Effector CD8-positive, alpha-beta T cell (primary cell): ENCODE data around the gene NEGR1.

Experiments
- DNase-seq: peaks from one replicate; lab custom pipeline; 2025; lab: John Stamatoyannopoulos, UW

NEGR1 gene

DNA sequence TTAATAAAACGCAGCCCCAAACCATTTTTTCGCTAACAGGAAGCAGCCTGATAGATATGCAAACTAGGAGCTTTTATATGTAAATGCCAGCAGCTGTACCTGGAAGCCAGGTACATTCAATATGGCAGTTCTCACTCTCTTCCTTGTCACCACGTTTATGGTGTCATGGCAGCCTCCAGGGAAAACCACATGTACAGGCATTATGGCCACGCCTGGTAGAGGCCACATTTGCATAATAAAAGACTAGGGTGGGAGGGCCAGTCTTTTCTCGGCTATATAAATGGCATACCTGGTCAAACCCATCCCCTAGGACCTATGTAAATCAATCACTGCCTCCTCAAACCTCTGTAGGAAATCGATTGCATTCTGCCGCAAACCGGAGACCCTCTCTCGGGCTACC lies 247.5 kb downstream of the NEGR1 start:
- no peak for DNase-seq

DNA sequence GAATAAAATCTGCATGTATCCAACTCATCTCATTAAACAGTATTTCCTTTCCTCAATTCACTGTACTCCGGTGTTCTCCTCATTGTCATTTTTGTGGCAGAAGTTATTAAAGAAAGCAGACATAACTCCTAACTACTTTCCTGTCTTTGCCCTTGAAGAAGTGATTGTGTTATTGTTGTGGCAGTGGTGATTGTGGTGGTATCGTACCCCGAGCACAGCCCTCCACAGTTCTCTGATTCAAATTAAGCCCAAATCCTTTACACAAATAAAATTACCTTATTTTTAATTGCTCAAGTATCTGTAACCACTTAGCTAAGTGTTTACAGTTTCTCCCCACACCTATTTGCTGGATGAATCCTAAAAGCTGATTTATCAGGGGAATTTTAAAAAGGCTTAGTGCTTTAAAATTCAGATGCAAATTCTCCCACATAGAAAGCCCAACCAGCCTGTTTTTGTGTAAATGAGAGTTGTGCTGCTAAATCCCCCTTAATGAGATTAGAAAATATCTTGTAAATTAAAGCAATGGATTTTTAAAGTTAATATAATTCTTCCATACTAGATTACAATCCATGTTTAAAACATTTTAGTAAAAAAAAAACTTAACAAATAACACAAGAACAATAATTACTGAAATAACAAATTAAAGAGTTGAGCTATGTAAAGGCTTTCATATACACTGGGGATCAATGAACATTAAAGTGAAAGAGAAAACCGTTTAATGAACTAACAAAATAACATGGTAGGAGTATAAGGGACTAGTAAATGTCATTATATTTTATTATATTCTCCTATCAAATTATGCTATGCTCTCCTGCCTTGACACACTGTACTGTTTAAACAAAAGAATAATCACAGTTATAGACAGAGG lies 259.0 kb downstream of the NEGR1 start:
- no peak for DNase-seq

DNA sequence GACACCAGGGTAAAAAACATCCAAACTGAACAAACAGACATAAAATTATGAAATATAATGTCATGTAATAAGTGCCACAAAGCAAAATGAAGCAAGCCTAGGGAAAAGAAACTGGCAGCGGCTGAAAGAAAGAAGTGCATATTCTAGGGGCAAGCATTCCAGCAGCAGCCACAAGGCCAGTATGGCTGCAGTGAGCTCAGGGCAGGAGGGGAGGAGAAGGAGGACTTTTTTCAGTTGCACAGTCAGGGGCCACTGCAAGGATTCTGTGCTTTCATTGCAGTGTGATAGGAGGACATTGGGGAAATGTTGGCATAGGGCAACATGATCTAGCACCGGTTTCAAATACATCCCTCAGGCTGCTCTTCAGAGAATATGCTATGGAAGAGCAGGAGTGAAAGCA lies 263.8 kb downstream of the NEGR1 start:
- DNase-seq = no peak

DNA sequence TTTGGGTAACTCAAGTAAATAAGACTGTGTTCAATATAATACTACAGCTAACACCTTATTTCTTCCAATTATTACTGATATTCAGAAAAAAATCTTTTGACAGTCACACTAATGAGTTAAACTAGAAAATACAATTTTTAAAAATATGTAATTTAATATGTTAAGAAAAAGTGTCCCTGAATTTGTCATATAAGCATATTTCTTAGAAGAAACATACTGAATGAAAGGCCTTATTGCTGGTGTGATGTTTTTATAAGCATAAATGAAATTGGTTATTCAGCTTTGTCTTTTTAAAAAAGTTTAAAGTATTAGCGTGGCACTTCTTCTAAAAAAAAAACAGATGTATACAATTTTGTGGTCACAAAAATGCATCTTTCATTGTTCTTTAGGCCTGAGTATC lies 267.3 kb downstream of the NEGR1 start:
- no peak for DNase-seq

DNA sequence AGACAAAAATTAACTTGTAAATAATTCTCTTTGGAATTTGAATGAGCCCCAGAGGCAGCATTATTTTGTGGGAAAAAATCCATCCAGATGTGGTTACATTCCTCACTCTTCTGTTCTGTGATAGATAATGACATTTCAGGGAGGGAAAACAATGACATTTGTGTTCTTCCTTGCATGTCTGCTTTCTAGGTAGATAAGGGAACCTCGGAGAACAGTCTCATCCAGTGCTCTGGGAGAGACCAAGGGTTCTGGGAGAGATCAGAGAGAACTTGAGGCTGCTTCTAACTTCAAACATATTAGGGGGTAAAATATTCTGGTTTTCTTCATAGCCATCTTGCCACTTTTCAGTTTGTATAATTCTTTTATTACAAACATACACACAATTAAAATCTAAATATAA lies 269.2 kb downstream of the NEGR1 start:
- DNase-seq = no peak

DNA sequence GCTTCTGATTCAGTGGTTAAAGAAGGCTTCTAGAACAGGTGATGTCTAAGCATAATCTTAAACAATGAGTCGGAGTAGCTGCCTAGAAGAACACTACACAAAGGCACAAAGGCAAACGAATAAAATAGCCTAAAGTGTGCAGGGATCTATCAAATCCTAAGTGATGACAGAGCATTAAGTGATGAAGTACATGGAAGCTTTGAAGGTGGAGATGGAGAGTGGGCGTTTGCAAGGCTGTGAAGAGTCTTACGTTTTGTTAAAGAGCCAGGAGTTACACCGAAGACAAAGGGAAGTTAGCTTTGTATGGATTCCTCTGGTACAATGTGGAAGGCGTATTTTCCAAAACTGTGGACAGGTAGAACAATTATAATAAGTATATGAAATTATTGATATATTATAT lies 270.6 kb downstream of the NEGR1 start:
- no peak for DNase-seq

DNA sequence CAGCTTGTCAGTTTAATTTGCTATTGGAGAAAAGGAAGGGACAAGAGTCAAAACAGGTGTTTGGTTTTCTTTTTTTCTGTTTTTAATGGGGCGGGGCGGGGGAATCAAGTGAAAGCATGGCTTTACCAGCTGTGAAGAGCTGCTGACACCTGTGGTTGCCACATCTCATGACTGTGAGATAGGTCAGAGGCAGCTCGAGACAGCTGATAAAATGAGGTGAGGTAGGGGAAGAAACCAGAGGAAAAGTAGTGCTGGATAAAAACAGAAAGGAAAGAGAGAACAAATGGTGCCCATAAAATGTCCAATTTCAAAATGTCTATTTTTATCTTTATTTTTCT lies 272.3 kb downstream of the NEGR1 start:
- no peak for DNase-seq

DNA sequence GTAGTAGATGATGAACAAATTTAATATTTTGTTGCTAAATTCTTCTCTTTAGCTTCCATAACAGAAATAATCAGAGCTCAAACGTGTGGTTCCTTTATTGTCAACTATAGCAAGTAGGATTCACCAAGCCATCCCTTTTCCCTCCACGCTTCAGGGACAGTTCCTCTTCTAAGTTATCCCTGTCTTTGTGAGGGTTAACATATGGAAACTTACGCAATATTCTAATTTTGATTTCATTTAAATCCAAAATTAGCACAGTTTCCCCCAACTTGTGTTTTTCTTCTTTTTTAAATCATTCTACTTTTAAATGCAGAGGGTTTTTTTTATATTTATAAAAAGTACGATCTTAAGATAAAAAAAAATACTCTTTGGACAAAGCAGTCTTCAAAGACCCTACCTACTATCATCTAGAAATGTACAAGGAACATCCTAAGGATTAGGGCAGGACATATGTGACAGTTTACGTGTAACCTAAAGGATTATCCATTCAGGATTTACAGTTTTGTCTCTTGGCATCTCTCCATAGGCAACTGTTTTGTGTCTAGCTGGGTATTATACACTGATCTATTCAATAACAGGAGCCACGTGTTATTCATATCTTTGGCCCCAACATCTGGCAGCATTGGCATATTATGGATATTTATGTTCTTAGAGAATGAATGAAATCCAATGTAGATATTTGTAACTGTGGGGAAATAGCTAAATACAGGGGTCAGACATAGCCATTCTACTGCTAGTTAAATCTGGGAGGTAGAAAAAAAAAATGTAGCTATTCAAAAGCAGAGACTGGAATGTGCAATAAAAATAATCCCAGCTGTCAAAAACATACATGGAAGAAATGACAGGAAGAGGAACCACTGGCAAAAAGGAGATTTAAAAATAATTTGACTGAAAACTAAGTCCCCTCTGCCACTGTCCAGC lies 272.9 kb downstream of the NEGR1 start:
- DNase-seq = no peak

DNA sequence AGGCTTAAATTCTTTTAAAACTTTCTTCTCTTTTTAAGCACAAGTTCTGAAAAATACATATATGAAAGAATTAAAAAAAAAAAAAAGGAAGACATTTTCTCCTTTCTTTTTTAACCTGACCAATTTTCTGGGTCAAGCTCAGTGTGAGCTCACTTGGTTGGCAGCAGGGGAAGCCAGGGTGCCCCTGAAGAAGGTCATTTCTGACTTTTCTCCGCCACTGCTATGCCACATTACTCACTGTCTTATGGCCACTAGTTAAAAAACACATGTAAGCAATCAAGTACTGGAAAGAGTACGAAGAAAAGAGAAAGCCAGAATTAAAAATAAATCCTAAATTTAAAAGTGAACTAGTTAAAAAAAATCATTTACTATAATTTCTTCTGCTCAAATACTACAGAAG lies 275.0 kb downstream of the NEGR1 start:
- DNase-seq = no peak

DNA sequence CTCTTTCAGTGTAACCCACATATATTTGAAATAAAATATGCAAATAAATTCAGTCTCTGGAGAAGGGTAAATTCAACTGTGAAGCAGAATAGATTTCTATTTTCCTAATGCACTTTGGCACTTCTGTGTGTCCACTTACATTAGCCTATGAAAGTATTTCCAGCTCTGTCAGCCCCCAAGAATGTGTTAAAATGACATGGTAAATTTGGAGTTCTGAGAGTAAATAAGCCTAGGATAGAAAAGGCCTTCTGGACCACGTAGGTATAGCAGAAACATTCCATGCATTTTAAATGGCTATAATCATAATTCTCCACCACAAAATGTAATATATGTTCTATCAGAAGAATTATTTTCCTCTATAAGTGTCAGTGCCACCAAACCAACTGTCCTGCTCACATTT lies 276.2 kb downstream of the NEGR1 start:
- DNase-seq = no peak

DNA sequence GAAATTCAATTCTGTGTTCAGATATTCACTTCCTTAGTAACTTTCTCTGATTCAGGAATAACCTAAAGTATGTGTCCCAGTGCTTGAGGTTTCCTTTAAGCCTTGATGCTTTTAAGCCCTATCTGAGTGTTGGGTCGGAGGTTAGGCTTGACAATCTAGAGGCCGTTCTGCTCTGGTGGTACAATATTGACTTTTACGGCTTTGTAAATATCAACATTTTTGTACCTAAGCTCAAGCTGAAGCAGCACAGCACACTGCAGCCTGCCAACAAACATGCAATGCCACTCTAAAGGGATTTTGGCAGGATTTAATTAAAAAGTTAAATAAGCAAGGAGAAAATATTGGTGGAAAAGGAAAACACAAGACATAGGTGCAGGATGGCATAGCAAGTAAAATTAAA lies 279.2 kb downstream of the NEGR1 start:
- DNase-seq = no peak

DNA sequence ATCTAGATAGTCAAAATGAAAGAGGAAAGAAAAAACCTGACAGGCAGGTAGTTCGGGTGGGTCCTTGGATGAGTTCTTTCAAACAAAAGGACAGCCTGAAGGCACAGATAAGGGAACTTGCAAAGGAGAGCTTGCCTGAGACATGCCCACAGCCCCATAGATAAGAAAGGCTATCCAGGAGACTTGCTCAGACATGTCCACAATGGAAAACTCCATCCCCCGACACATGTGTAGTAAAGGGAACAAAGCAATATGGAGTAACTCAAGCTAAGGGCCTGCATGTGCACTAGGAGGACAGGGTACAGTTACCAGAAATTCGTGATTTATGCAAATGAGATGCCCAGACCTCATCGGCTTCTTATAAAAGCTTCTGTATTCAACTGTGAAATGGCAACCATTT lies 281.5 kb downstream of the NEGR1 start:
- DNase-seq = no peak

DNA sequence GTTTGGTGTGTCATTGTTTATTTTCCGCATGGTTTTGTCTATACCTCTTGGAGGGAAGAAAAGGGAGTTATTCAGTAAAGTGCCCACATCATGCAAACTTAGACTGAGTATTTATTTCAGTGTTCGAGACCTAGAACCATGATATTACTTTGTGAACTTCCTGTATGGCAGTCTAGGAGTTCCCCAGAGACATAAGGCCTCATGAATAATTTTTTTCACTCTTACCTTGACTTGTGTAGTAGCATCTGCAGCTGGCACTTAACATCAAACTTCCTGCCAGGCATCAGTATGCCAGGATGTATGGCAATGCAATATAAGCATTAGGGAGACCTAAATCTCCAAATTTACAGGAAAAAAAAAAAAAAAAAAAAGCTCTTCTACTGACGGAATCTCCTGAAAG lies 287.7 kb downstream of the NEGR1 start:
- no peak for DNase-seq

DNA sequence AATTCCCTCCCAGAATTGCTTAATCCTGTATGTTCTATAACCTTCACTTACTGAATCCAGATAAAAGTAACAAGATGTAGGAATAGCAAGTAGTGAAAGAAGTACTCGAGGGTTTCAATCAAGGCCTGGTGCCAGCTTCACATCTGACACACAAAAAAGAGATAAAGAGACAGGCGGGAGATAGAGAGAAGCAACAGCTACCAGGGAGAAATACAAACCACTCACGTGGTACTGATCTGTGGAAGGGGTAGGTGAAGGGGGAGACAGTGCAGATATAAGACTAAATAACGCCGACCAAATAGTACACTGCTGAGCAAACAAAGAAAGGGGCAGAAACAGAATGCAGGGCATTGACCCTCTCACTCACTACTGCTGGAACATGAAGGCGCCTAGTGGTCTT lies 295.2 kb downstream of the NEGR1 start:
- DNase-seq = no peak

DNA sequence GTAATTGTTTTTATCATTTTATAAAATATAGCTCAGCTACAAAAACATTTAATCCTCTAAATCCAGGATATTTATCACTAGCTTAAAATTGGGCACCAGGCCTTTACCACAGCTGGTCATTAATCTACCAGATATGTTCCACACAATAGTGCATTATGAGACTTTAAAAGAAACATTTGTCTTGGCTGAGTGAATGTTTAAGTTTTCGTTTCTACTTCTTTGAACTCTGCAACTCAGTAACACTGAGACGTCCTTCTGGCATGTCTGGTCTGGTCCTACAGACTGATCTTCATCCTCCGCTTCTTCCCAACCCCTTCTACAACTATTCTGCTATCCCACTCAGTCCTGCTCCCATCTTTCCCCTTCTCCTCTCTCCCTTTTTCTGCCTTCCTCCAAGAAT lies 296.2 kb downstream of the NEGR1 start:
- DNase-seq = no peak

DNA sequence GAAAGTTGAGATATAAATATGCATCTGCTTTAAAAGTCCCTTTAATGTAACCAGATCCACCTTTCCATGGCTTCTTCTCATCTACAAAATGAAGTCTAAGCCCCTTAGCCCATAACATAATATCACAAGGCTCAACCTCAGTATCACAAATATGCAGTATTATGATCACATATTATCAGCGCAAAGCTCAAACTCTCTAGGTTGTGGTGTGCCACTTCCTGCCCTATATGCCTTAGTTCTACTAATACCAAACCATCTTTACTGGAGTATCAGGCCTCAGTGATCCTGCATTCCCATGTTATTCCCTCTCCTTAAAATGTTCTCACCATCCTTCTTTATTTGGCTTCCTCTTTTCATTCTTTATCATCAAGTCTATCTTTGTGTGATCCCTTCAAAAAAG lies 301.8 kb downstream of the NEGR1 start:
- DNase-seq = no peak

DNA sequence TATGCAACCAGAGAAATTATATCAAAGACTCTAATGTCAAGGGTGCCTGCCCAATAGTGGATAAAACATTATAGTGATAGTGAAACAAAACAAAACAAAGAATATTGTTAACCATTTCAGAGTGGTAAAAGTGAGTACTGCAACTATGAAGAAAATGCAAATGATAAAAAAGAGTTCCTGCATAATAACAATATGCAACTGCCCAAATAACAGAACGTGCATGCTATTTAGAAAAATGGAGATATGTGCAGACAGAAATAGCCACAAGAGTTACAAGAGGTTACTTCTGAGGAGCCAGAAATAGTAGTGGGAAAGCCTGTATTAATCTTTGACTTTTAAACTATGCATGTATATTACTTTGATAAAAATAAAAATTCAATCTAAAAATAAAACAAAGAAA lies 302.5 kb downstream of the NEGR1 start:
- DNase-seq = no peak

DNA sequence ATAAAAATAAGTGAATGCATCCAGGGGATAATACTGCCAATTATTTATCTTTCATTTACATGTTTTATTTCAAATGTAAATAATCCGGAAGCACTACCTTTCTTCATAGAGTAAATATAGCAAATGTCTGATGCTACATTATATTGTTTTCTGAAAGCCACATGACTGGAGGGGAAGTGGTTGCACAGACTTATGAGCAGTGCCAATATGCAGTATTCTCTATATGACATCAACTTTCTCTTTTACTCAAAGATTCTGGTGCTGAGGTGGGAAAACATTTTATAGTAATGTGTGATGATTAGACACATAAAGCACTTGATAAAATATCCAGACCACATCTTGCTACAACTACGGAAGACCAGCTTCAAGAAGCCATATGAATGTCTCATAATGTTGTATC lies 314.7 kb downstream of the NEGR1 start:
- DNase-seq = no peak

DNA sequence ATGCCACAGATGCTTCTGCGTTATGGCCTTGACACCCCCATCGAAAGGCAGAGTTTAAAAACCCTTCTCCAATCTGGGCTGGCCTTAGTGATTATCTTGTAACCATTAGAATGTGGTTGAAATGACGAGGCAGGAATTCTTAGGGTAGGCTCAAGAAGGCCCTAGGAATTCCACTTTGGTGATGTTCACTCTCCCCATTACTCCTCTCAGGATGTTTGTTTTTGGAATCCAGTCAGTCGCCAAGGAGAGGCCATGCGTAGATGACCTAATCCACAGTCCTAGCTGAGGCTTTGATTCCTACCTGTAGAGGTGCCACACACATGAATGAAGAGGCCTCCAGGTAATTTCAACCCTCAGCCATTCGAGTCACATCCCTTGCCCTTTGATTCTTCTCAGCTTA lies 318.2 kb downstream of the NEGR1 start:
- no peak for DNase-seq

DNA sequence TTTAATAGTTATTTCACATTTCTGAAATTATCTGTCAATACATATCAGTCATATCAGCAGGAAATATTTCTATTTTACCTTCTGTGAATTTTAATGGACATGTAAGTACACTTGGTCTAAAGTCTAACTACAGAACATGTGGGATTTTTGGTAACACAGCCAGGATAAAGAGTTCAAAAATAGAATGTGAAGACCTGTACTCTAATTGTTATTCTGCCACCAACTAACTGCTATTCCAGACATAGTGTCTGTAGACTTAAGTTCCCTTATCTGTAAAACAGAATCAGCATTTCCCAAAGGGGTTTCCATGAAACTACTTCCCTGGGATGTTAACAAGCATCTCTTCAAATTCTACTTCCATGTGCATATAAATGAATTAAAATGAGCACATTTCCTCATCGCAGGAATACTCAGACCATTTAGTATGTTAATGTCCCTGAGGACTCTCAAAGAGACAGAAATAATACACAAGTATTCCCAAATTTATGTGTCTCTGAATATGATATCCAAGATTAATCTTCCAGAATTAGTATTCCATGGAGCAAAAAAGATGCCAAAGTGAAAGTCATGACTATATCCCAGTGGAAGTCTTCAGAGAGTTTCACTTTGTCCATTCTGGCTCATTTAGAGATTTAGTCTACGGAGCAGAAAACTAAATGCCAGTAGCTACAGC lies 325.6 kb downstream of the NEGR1 start:
- DNase-seq = no peak

DNA sequence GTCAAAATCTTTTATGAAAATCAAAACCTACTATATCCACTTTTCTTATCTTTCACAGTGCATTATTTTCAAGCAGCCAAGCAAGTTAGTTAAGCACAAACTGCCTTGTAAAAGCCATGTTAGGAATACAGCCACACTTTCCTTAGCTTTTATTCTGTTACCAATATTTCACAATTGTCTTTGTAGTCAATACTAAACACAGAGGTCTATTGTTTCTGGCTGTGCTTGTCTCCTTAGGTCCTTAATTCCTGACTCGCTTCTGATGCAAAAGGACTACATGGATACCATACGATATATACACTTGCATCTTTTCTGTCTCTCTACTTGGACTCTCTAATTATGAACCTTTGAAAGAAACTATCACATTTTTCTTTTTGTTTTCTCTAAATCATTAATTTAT lies 331.8 kb downstream of the NEGR1 start:
- DNase-seq = no peak

DNA sequence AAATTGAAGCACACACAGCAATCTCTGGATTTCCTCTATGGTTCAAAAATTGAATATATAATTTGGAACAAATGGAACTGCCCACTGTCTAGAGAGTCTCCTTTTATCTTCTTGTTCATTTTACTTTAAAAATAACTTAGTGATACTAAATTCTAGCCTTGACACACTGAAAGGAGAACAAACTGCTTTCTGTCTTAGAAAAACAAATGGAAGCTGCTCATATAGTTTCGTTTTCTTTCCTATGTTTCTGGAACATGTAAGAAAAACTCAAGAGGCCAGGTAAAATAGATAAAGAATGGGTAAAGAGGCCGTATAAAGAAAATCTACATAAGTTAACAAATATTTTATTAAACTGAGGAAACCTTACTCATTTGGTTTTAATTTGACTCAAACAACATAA lies 332.7 kb downstream of the NEGR1 start:
- no peak for DNase-seq

DNA sequence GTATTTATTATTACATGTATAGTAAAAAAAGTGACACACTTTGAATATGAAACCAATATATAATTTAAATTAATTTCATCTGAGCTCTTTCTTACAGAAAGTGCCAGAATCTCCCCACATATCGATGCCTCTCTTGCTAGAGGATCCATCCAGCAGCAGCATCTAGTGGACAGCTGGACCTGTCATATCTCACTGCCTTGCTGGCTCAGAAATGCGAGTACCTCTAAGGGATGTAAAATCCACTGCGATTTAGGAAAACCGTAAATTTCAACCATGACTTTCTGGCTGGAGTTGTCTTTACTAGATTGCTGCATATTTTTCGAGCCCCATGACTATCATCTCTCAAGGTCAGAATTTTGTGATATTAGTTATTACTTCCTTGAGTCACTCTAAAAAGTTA lies 333.8 kb downstream of the NEGR1 start:
- no peak for DNase-seq
